Renal cortical epithelial cell (primary cell): Measurements from ENCODE around the gene RNLS. TPM values are rescaled to one million over a fixed set of nuclear protein-coding genes. Genes with fewer than 3 reads are reported as not detected.
"Not testable (repeated sequence)": the region's sequence is repeated elsewhere in the genome, so short reads cannot be mapped to it uniquely, and the experiment has no call there.

Source experiments
- DNase-seq: peaks from one replicate; pipeline ENCODE4 v3.0.0-alpha.2; 2011; ENCODE audit warnings: low read depth
- total RNA-seq: library from RNA; depleted of rRNA; stranded (reverse); fragments of >200 nt; gene quantifications from 2 replicates; pipeline ENCODE4 v1.2.3, GENCODE V29; 2014

RNLS gene
- total RNA-seq, 1 donor from 2014 or later = 27.7 TPM

GRCh38 chr10:88523739-88524400 is 59.2 kb downstream of the RNLS start:
- DNase-seq = peak; percentile 50

DNA sequence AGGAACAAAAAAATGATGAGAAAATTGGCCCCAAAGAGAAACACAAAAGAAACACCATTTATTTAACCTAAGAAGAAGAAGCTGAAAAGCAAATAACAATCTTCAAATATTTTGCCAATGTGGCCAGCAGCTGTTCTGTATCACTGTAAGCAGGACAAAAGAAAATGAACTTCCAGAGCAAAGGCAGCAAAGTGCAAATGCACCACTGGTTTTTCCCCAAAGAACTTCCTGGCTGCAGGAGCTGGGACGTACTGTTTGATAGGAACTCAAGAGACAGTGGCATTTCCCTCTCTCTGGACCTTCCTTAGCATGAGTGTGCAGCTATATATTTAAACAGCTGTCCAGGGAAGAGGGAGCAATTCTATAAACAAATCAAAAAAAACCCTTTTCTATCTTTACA is 60.4 kb downstream of the RNLS start:
- no peak for DNase-seq

DNA sequence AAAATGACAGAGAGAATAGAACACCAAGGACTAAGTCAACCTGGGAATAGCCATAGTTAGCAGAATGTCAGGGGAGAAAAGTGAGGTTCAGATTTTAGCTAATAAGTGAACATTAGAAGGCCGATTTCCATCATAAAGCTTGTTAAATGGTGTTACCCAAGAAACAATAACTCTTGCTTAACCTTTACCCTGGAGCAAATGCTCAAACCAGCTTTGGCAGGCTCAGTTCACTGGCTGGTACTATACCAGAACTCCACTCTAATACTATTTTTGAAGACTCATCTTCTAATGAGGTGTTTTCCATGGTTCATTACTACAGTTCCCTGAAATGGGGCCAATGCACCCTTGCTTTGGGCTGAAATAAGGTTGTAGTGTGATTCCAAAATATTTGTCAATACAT is 61.3 kb downstream of the RNLS start:
- DNase-seq = peak; percentile 74

DNA sequence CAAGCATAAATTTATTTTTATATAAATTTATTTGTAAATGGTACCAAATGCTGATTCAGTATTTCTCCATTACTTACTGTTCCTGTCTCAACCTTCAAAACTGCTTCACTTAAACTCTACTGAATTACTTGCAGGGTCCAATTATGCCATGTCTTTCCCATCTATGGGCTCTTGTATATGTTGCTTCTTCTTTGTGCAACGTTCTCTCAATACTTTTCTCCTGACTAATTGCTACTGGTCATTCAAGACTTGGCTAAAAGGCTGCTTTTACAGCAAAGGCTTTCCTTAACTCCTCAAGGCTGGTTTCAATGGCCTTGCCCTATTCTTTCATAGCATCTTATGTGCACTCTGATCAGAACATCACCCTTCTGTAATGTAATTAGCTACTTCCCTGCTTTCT is 67.9 kb downstream of the RNLS start:
- DNase-seq = no peak

- peak; percentile 71 for DNase-seq
Observed at GRCh38 chr10:88512599-88512998, 70.5 kb downstream of the RNLS start.

DNA sequence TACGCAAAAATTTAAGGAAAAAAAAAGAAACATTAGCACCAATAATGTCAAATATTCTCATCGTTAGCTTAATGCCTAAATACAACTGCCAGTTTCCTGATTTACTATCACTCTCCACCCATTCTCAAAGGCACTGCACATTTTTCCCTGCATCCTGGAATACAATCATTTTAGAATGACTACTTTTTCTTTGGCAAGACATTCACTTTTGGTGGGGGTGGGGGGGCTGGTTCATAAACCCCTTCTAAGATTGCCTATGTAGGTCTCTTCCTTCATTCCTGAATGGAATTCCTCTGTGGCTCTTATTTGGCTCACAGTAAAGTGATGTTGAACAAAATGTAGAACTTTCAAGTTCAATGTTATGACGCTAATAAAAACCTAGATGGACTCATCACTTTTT is 74.3 kb downstream of the RNLS start:
- no peak for DNase-seq

- DNase-seq = peak; percentile 69
Observed at GRCh38 chr10:88507826-88508453, 75.2 kb downstream of the RNLS start.

DNA sequence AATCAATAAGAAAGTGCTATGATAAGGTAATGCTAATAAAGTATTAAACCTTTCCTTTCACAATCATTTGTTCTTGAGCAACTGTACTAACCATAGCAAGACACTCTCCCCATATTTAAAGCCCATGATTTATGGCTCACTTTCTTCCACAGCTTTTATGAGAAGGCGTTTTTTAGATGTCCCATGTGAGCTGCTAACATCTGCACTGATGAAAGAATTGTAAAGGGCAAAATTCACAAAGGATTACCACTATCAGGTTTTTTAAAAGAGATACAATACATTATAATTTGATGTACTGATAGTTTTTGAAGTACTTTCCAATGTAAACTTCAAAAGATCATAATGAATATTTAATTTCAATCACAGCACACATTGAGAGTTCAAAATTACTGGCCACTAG is 75.7 kb downstream of the RNLS start:
- DNase-seq = no peak

GRCh38 chr10:88505680-88506215 is 77.4 kb downstream of the RNLS start:
- no peak for DNase-seq

GRCh38 chr10:88505265-88505664 is 77.9 kb downstream of the RNLS start:
- DNase-seq = no peak

- no peak for DNase-seq
Observed at GRCh38 chr10:88500656-88501055, 82.5 kb downstream of the RNLS start.

- peak; percentile 85 for DNase-seq
Observed at GRCh38 chr10:88499569-88500470, 83.3 kb downstream of the RNLS start.

- no peak for DNase-seq
Observed at GRCh38 chr10:88497913-88498312, 85.2 kb downstream of the RNLS start.

- DNase-seq = no peak
Observed at GRCh38 chr10:88494537-88494936, 88.6 kb downstream of the RNLS start.

GRCh38 chr10:88493691-88494483 is 89.2 kb downstream of the RNLS start:
- no peak for DNase-seq

GRCh38 chr10:88491314-88491713 is 91.8 kb downstream of the RNLS start:
- DNase-seq = no peak

DNA sequence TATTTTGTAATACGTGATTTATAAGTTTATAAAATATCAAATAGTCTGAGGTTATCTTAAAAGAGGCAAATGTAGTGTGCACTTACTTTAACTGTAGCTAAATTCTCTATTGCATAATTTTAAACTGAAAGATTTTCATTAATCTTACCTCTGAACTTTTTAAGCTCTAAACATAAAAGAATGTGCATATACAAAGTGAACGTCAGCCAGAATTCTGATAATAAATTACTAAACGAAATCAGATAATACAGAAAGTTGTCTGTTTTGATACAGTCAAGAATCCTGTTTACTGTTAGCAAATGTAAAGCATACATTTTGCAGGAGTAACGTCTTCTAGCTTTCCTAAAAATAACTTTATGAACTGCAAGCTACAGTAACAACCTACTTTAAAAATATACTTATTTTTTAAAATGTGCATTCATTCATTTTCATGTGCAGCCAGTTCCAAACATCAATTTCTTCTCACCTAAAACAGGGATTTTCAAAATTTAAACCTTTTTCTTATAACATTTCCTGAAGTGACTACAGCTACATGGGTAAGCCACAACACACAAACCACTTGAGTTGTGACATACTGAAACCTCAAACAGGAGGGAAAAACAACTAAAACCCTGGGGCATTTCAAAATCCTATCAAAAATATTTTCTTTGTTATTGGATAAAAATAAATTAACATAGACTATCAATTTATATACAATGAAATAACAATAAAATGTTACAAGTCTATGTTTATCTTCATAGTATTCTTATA is 92.7 kb downstream of the RNLS start:
- DNase-seq = no peak

DNA sequence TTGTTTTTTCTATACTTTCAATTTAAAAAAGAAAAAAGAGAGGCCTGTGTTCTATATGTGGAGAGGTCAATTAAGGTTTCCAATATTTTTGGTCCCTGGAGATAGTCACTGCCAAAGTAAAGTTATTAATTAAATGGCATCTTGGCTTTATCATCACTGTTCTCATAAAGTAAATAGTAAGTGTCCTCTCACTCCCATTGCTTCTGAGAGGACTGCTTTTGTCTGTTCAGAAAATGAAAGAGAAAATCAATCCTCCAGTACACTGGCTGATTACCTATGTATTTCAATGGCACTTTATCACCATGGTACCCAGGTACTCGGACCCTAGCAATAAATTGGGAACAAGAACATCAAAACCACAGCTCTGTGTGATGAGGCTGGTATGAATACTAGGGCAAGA is 94.0 kb downstream of the RNLS start:
- no peak for DNase-seq

DNA sequence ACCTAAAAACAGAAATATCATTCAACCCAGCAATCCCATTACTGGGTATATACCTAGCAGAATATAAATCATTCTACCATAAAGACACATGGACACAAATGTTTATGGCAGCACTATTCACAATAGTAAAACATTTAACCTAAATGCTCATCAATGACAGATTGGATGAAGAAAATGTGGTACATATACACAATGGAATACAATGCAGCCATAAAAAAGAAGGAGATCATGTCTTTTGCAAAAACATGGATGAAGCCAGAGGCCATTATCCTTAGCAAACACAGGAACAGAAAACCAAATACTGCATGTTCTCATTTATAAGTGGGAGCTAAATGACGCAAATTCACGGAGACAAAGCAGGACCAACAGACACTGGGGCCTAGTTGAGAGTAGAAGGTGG is 96.3 kb downstream of the RNLS start:
- DNase-seq = not testable (repeated sequence)

GRCh38 chr10:88482220-88482619 is 100.9 kb downstream of the RNLS start:
- no peak for DNase-seq

DNA sequence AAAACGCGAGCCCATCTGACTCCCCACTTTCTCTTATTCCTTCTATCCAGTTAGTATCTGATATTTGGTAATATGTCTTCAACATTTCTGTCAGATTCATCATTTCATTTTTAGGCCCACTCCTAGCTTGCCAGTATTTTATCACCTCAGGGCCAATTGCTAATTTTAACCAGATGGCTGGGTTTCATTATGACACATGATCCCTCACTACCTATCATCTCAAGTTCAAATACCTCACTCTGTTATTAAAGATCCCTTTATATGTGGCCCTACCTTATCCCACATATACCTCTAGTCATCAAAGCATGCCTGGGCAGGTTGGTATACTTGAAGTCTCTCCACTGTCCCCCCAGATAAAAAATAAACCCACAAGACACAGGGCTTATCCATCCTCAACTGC is 104.9 kb downstream of the RNLS start:
- no peak for DNase-seq
